OCI-LY1 (cell line): Measurements from ENCODE around the gene UMAD1.

ENCODE experiments used
- H2AFZ ChIP-seq: fragments of 200-600 bp; sonication (generic), shearing (Covaris generic); 2 replicates; pipeline ENCODE4 v1.6.0; 2014; ENCODE audit warnings: antibody characterized with exemption, mild to moderate bottlenecking, low read length
- H3F3A ChIP-seq: fragments of 200-600 bp; sonication (generic), shearing (Covaris generic); 2 replicates; pipeline ENCODE4 v1.6.0; 2014; ENCODE audit warnings: mild to moderate bottlenecking, antibody characterized with exemption, low read length, moderate library complexity; ENCODE audit not compliant: insufficient read depth
- H3K27ac ChIP-seq: fragments of 200-600 bp; sonication (generic); 2 replicates; pipeline ENCODE4 v1.5.1; 2014; ENCODE audit warnings: low read length, mixed run types, mild to moderate bottlenecking, low read depth; ENCODE audit not compliant: poor library complexity, severe bottlenecking
- H3K27me3 ChIP-seq: fragments of 200-600 bp; sonication (generic); 2 replicates; pipeline ENCODE4 v1.6.0; 2014; ENCODE audit warnings: antibody characterized with exemption, mild to moderate bottlenecking, low read length, moderate library complexity; ENCODE audit not compliant: insufficient read depth
- H3K36me3 ChIP-seq: fragments of 200-600 bp; sonication (generic); 2 replicates; pipeline ENCODE4 v1.6.1; 2014; ENCODE audit warnings: mild to moderate bottlenecking, antibody characterized with exemption, low read length, moderate library complexity, mixed read lengths; ENCODE audit not compliant: insufficient read depth
- H3K4me1 ChIP-seq: fragments of 200-600 bp; sonication (generic); 2 replicates; pipeline ENCODE4 v1.5.1; 2014; ENCODE audit warnings: mild to moderate bottlenecking, low read length, moderate library complexity; ENCODE audit not compliant: insufficient read depth, severe bottlenecking
- H3K4me2 ChIP-seq: fragments of 200-600 bp; sonication (generic), shearing (Covaris generic); 2 replicates; pipeline ENCODE4 v1.6.1; 2014; ENCODE audit warnings: low read length
- H3K4me3 ChIP-seq: fragments of 200-600 bp; sonication (generic); 2 replicates; pipeline ENCODE4 v1.5.1; 2014; ENCODE audit warnings: low read length, low read depth, mild to moderate bottlenecking, mixed read lengths; ENCODE audit not compliant: poor library complexity, severe bottlenecking
- H3K79me2 ChIP-seq: fragments of 200-600 bp; shearing (Covaris generic); 2 replicates; pipeline ENCODE4 v1.6.1; 2016; ENCODE audit warnings: mixed run types, low read length, mixed read lengths; ENCODE audit not compliant: insufficient read depth
- H3K9ac ChIP-seq: fragments of 200-600 bp; sonication (generic), shearing (Covaris generic); 2 replicates; pipeline ENCODE4 v1.6.1; 2014; ENCODE audit warnings: mild to moderate bottlenecking, low read length, mixed read lengths
- H3K9me2 ChIP-seq: fragments of 200-600 bp; sonication (generic), shearing (Covaris generic); 2 replicates; pipeline ENCODE4 v1.6.1; 2014; ENCODE audit warnings: low read depth, mild to moderate bottlenecking, low read length, mixed read lengths
- H3K9me3 ChIP-seq: fragments of 200-600 bp; shearing (Covaris generic); 2 replicates; pipeline ENCODE4 v1.6.1; 2014; ENCODE audit warnings: low read length, mixed read lengths
- H4K20me1 ChIP-seq: fragments of 200-600 bp; sonication (generic), shearing (Covaris generic); 2 replicates; pipeline ENCODE4 v1.6.0; 2016; ENCODE audit warnings: mild to moderate bottlenecking, low read length; ENCODE audit not compliant: insufficient read depth
- EZH2 ChIP-seq: fragments of 200-600 bp; sonication (generic), shearing (Covaris generic); IDR thresholded peaks from 2 replicates; pipeline ENCODE4 v1.8.0; 2017; ENCODE audit warnings: borderline replicate concordance, mixed run types, mild to moderate bottlenecking, antibody characterized with exemption, low read length, moderate library complexity, mixed read lengths
- TF ChIP-seq, protein P1 (sequence below): fragments of 200-600 bp; sonication (generic), shearing (Covaris generic); IDR thresholded peaks from 2 replicates; pipeline ENCODE4 v1.5.1; 2017; ENCODE audit warnings: mild to moderate bottlenecking, antibody characterized with exemption, low read length, moderate library complexity, mixed read lengths

UMAD1 gene

DNA sequence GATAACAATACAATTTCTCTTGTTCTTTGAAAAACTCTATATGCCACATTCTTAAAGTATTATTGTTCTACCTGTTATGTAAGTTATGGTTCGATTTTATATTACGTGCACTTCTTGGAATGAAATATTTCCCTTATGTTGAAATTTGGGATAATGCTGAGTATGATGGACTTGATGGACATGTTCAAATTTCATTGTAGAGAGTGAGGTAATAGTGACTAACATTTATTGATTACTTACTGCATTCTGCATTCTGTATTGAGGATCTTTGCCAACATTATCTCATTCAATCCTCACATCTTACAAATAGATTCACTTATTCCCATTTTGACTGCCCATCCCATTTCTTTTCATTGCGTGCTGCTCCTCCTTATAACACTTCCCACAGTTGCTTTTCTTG, 208.3 kb downstream of the UMAD1 start:
- no peak overlapping the region for H2AFZ ChIP-seq
- no peaks in the 10 kb centered on the region for H3F3A ChIP-seq
- H3K4me2 ChIP-seq = no peak overlapping the region
- no peaks in the 10 kb centered on the region for H3K36me3 ChIP-seq
- no peaks in the 10 kb centered on the region for H3K4me1 ChIP-seq
- no peaks in the 10 kb centered on the region for H4K20me1 ChIP-seq
- no peak overlapping the region for H3K27ac ChIP-seq
- no peaks in the 10 kb centered on the region for H3K9me3 ChIP-seq
- no peaks in the 10 kb centered on the region for H3K27me3 ChIP-seq
- H3K9me2 ChIP-seq = no peaks in the 10 kb centered on the region
- no peak overlapping the region for H3K4me3 ChIP-seq
- TF ChIP-seq EZH2 = no peak
- TF ChIP-seq, protein P1, sequence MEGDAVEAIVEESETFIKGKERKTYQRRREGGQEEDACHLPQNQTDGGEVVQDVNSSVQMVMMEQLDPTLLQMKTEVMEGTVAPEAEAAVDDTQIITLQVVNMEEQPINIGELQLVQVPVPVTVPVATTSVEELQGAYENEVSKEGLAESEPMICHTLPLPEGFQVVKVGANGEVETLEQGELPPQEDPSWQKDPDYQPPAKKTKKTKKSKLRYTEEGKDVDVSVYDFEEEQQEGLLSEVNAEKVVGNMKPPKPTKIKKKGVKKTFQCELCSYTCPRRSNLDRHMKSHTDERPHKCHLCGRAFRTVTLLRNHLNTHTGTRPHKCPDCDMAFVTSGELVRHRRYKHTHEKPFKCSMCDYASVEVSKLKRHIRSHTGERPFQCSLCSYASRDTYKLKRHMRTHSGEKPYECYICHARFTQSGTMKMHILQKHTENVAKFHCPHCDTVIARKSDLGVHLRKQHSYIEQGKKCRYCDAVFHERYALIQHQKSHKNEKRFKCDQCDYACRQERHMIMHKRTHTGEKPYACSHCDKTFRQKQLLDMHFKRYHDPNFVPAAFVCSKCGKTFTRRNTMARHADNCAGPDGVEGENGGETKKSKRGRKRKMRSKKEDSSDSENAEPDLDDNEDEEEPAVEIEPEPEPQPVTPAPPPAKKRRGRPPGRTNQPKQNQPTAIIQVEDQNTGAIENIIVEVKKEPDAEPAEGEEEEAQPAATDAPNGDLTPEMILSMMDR = no peak
- H3K79me2 ChIP-seq = no peaks in the 10 kb centered on the region
- H3K9ac ChIP-seq = no peak overlapping the region

DNA sequence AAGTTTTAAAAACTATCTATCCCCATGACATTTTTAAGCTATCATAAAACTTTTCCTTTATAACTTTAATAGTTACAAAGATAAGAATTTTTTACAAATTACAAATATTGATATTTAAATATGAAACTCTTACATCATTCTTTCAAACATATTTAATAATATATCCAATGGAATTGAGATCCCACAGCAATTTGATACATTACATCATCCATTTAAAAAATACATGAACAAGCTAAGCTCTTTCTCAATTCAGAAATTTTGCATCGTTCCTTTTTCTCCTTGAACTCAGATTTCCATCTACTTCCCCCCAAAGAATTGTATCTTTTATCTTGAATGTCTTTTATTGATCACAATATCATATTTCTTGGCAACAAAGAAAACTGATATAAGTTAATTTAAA, 209.6 kb downstream of the UMAD1 start:
- Histone ChIP-seq H2AFZ (no peak overlapping the region), H3K4me1 (no peaks in the 10 kb centered on the region), H3K79me2 (no peaks in the 10 kb centered on the region), H3K27ac (no peak overlapping the region), H4K20me1 (no peaks in the 10 kb centered on the region), H3K27me3 (no peaks in the 10 kb centered on the region), H3F3A (no peaks in the 10 kb centered on the region), H3K9ac (no peak overlapping the region), H3K4me3 (no peak overlapping the region), H3K4me2 (no peak overlapping the region), H3K36me3 (no peaks in the 10 kb centered on the region), H3K9me2 (no peaks in the 10 kb centered on the region), H3K9me3 (0 out of 2 replicates have a peak, but pooled peaks cover 3% of the 10 kb centered on the region)
- TF ChIP-seq, protein P1 = no peak
- TF ChIP-seq EZH2 = no peak

DNA sequence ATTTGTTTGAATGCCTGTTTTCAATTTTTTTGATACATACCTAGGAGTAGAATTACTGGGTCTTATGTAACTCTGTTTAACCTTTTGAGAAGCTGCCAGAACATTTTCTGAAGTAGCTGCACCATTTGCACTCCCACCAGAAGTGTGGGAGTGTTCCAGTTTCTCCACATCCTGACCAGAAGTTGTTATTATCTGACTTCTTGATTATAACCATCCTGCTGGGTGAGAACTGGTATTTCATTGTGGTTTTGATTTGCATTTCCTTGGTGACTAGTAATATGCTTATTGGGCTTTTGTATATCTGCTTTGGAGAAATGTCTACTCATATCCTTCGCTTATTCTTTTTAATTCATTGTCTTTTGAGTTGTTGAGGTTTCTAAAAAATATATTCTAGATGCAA, 210.8 kb downstream of the UMAD1 start:
- H3F3A ChIP-seq = no peaks in the 10 kb centered on the region
- H4K20me1 ChIP-seq = no peaks in the 10 kb centered on the region
- no peaks in the 10 kb centered on the region for H3K36me3 ChIP-seq
- H3K4me3 ChIP-seq = no peak overlapping the region
- no peaks in the 10 kb centered on the region for H3K79me2 ChIP-seq
- no peaks in the 10 kb centered on the region for H3K9me2 ChIP-seq
- no peak overlapping the region for H2AFZ ChIP-seq
- H3K27ac ChIP-seq = no peak overlapping the region
- no peaks in the 10 kb centered on the region for H3K27me3 ChIP-seq
- H3K9ac ChIP-seq = no peak overlapping the region
- no peaks in the 10 kb centered on the region for H3K4me1 ChIP-seq
- no peak overlapping the region for H3K4me2 ChIP-seq
- H3K9me3 ChIP-seq = 0 out of 2 replicates have a peak, but pooled peaks cover 9% of the 10 kb centered on the region
- TF ChIP-seq, protein P1 = no peak
- TF ChIP-seq EZH2 = no peak
